H1 (cell line): Measurements from ENCODE around the gene TMEM129. TPM values are rescaled to one million over a fixed set of nuclear protein-coding genes. Genes with fewer than 3 reads are reported as not detected.

Source experiments
- CTCF ChIA-PET: fragments of 300-600 bp; sonication (Branson Sonifier 250); formaldehyde crosslinking; loops from one replicate; lab custom pipeline; 2021; ENCODE audit not compliant: partially characterized antibody; lab: Charles Lee
- POLR2A ChIA-PET: fragments of 300-600 bp; sonication (Branson Sonifier 250); formaldehyde crosslinking; loops from one replicate; lab custom pipeline; 2021; ENCODE audit warnings: inconsistent platforms; ENCODE audit not compliant: partially characterized antibody; lab: Charles Lee
- DNase-seq, 2 experiments: peaks; one replicate each; pipeline versions ENCODE4 v3.0.0 to v3.0.0-alpha.2; 2010 to 2022; ENCODE audit warnings: low spot score in 2 of 2, low read depth in 1 of 2, mixed read lengths in 1 of 2
- FAIRE-seq: peaks from 2 replicates; lab custom pipeline; 2011; peaks lifted over from hg19 to GRCh38; lab: Jason Lieb, UNC
- H2AFZ ChIP-seq: 2 replicates; pipeline ENCODE4 v1.8.1; 2012; ENCODE audit warnings: low read length, inconsistent platforms
- H2AK5ac ChIP-seq: 2 replicates; pipeline ENCODE4 v1.6.1; 2013; ENCODE audit warnings: low read depth, low read length
- H2BK120ac ChIP-seq: replicated peaks from 2 replicates; pipeline ENCODE3; 2013; ENCODE audit warnings: low read depth, low read length, inconsistent platforms
- H2BK12ac ChIP-seq: 2 replicates; pipeline ENCODE4 v1.6.1; 2013; ENCODE audit warnings: low read depth, low read length
- H2BK15ac ChIP-seq: 2 replicates; pipeline ENCODE4 v1.6.1; 2013; ENCODE audit warnings: low read length
- H2BK20ac ChIP-seq: 2 replicates; pipeline ENCODE4 v1.6.1; 2013; ENCODE audit warnings: low read length
- H2BK5ac ChIP-seq: 2 replicates; pipeline ENCODE4 v1.6.1; 2013; ENCODE audit warnings: low read depth, low read length
- H3K14ac ChIP-seq: 2 replicates; pipeline ENCODE4 v1.6.1; 2013; ENCODE audit warnings: inconsistent platforms; ENCODE audit not compliant: insufficient read length
- H3K18ac ChIP-seq: 2 replicates; pipeline ENCODE4 v1.6.1; 2013; ENCODE audit warnings: low read length; ENCODE audit errors: extremely low read depth
- H3K23ac ChIP-seq: 2 replicates; pipeline ENCODE4 v1.6.1; 2013; ENCODE audit warnings: inconsistent platforms; ENCODE audit not compliant: insufficient read length
- H3K23me2 ChIP-seq: 2 replicates; pipeline ENCODE4 v1.6.1; 2013; ENCODE audit warnings: low read depth, low read length
- H3K27ac ChIP-seq: 2 replicates; pipeline ENCODE4 v1.6.1; 2011; ENCODE audit warnings: low read depth, low read length, inconsistent platforms
- H3K27me3 ChIP-seq, 4 experiments: replicated peaks in 1 of 4; 1 replicate in 1 of 4; 2 replicates in 3 of 4; pipeline versions ENCODE4 v1.6.1 to v1.8.1; 2011 to 2013; ENCODE audit warnings: low read length in 3 of 4, mild to moderate bottlenecking in 3 of 4, inconsistent platforms in 2 of 4, mixed read lengths in 2 of 4, moderate library complexity in 1 of 4; ENCODE audit not compliant: control insufficient read depth in 3 of 4, insufficient read depth in 3 of 4; ENCODE audit errors: extremely low read depth in 1 of 4
- H3K36me3 ChIP-seq, 4 experiments: 2 replicates each; pipeline versions ENCODE4 v1.6.1 to v1.8.1; 2011 to 2013; ENCODE audit warnings: mild to moderate bottlenecking in 4 of 4, low read length in 3 of 4, moderate library complexity in 2 of 4, control low read depth in 1 of 4, inconsistent platforms in 1 of 4; ENCODE audit not compliant: insufficient read depth in 4 of 4, control insufficient read depth in 2 of 4
- H3K4ac ChIP-seq: replicated peaks from 2 replicates; pipeline ENCODE3; 2013; ENCODE audit warnings: low read length, low read depth, mixed read lengths, inconsistent platforms; ENCODE audit not compliant: insufficient read length
- H3K4me1 ChIP-seq, 4 experiments: replicated peaks in 1 of 4; 1 replicate in 1 of 4; 2 replicates in 3 of 4; pipeline versions ENCODE4 v1.6.1 to v1.8.1; 2011 to 2013; ENCODE audit warnings: low read length in 3 of 4, inconsistent platforms in 2 of 4, mixed read lengths in 1 of 4; ENCODE audit not compliant: insufficient read depth in 4 of 4, control insufficient read depth in 3 of 4
- H3K4me2 ChIP-seq, 2 experiments: 2 replicates each; pipeline versions ENCODE4 v1.6.1 to v1.8.1; 2011 to 2013; ENCODE audit warnings: low read depth in 2 of 2, low read length in 2 of 2, control low read depth in 1 of 2, inconsistent platforms in 1 of 2, mild to moderate bottlenecking in 1 of 2; ENCODE audit not compliant: insufficient read depth in 1 of 2
- H3K4me3 ChIP-seq, 4 experiments: fragments of 200-600, 300-600 bp in 1 of 4; sonication (generic), shearing (Covaris generic), sonication (Bioruptor Twin) in 1 of 4; 2 replicates each; pipeline versions ENCODE4 v1.5.1 to v1.8.1; 2011 to 2016; ENCODE audit warnings: low read length in 4 of 4, low read depth in 3 of 4, control low read depth in 2 of 4, inconsistent platforms in 2 of 4, mild to moderate bottlenecking in 2 of 4, mixed read lengths in 1 of 4, moderate library complexity in 1 of 4; ENCODE audit not compliant: insufficient read depth in 2 of 4; ENCODE audit errors: extremely low read depth in 1 of 4
- H3K56ac ChIP-seq: replicated peaks from 2 replicates; pipeline ENCODE3; 2013; ENCODE audit warnings: low read depth, mild to moderate bottlenecking, mixed read lengths, low read length, inconsistent platforms; ENCODE audit not compliant: insufficient read length
- H3K79me1 ChIP-seq: 2 replicates; pipeline ENCODE4 v1.6.1; 2013; ENCODE audit warnings: low read depth, low read length, control low read depth
- H3K79me2 ChIP-seq, 2 experiments: 2 replicates each; pipeline versions ENCODE4 v1.6.1 to v1.8.1; 2012 to 2013; ENCODE audit warnings: low read length in 2 of 2, mild to moderate bottlenecking in 2 of 2, inconsistent platforms in 1 of 2; ENCODE audit not compliant: insufficient read depth in 2 of 2, control insufficient read depth in 1 of 2
- H3K9ac ChIP-seq, 4 experiments: replicated peaks in 1 of 4; 1 replicate in 1 of 4; 2 replicates in 3 of 4; pipeline versions ENCODE4 v1.6.1 to v1.8.1; 2011 to 2013; ENCODE audit warnings: low read depth in 3 of 4, low read length in 3 of 4, control low read depth in 2 of 4, mild to moderate bottlenecking in 2 of 4, moderate library complexity in 2 of 4, inconsistent platforms in 1 of 4; ENCODE audit errors: extremely low read depth in 1 of 4
- H3K9me3 ChIP-seq, 2 experiments: 2 replicates each; pipeline versions ENCODE4 v1.6.1 to v1.8.1; 2012 to 2013; ENCODE audit warnings: mild to moderate bottlenecking in 2 of 2, moderate library complexity in 2 of 2, control low read depth in 1 of 2, inconsistent platforms in 1 of 2, low read depth in 1 of 2, low read length in 1 of 2, mixed read lengths in 1 of 2; ENCODE audit not compliant: insufficient read depth in 2 of 2
- H4K20me1 ChIP-seq, 2 experiments: replicated peaks in 1 of 2; 2 replicates each; pipeline versions ENCODE3 to v1.8.1; 2011 to 2013; ENCODE audit warnings: inconsistent platforms in 2 of 2, low read length in 2 of 2, mild to moderate bottlenecking in 1 of 2; ENCODE audit not compliant: insufficient read depth in 2 of 2, control insufficient read depth in 1 of 2
- H4K5ac ChIP-seq: 2 replicates; pipeline ENCODE4 v1.6.1; 2013; ENCODE audit warnings: low read length, low read depth, mixed read lengths, inconsistent platforms; ENCODE audit not compliant: insufficient read length
- H4K8ac ChIP-seq: 2 replicates; pipeline ENCODE4 v1.8.0; 2013; ENCODE audit warnings: mild to moderate bottlenecking, moderate library complexity, low read length, inconsistent platforms; ENCODE audit not compliant: insufficient read depth; ENCODE audit errors: extremely low read depth
- H4K91ac ChIP-seq: replicated peaks from 2 replicates; pipeline ENCODE3; 2013; ENCODE audit warnings: low read length, mixed read lengths, inconsistent platforms; ENCODE audit not compliant: insufficient read length
- POLR2A ChIP-seq, 2 experiments: IDR thresholded peaks; 1 replicate in 1 of 2; 2 replicates in 1 of 2; pipeline ENCODE4 v1.6.1; 2011; ENCODE audit warnings: low read depth in 2 of 2, low read length in 2 of 2, mild to moderate bottlenecking in 2 of 2; ENCODE audit errors: control extremely low read depth in 1 of 2
- RFX5 ChIP-seq: IDR thresholded peaks from 2 replicates; pipeline ENCODE4 v1.6.1; 2011; ENCODE audit warnings: low read depth, low read length, improper control_type of control experiment, borderline replicate concordance
- WGBS, 2 experiments: shearing (Covaris generic) in 1 of 2; methylation state at CpG; one replicate each; pipeline versions ENCODE4 v1.1.6 to v1.1.7; 2013 to 2015; ENCODE audit warnings: low lambda C conversion rate in 2 of 2, mixed read lengths in 2 of 2, inconsistent platforms in 1 of 2, low coverage in 1 of 2, missing lambda C conversion rate in 1 of 2; ENCODE audit not compliant: insufficient replicate concordance in 2 of 2, insufficient coverage in 1 of 2, insufficient read length in 1 of 2; ENCODE audit errors: extremely low coverage in 1 of 2, missing lambda C conversion rate in 1 of 2; 5-methylcytosine and 5-hydroxymethylcytosine counted together
- polyA plus RNA-seq, 7 experiments: library from polyadenylated mRNA; depleted of rRNA in 3 of 7; stranded (reverse) in 5 of 7; unstranded in 2 of 7; fragments of >200 nt in 5 of 7; fragments of 200-250 nt in 2 of 7; gene quantifications; 1 replicate in 5 of 7; 2 replicates in 1 of 7; 4 replicates in 1 of 7; pipeline versions ENCODE4 v1.2.1 to v1.2.3, GENCODE V29; 2011 to 2013; ENCODE audit warnings: missing spikeins in 2 of 7, mixed read lengths in 2 of 7
- total RNA-seq: library from RNA; stranded (reverse); fragmentation: NEBNext Ultra II Directional; extraction: Animal tissue kit (Norgen Biotek cat#: 25700); gene quantifications from 2 replicates; pipeline ENCODE4 v1.2.1, GENCODE V29; 2021

TMEM129 gene
- total and polyA plus RNA-seq, 2 of the 8 experiments (the other 6 are each of a cell fraction or from before 2014, with no cell fraction given) = 31.5 to 58.7 TPM

DNA sequence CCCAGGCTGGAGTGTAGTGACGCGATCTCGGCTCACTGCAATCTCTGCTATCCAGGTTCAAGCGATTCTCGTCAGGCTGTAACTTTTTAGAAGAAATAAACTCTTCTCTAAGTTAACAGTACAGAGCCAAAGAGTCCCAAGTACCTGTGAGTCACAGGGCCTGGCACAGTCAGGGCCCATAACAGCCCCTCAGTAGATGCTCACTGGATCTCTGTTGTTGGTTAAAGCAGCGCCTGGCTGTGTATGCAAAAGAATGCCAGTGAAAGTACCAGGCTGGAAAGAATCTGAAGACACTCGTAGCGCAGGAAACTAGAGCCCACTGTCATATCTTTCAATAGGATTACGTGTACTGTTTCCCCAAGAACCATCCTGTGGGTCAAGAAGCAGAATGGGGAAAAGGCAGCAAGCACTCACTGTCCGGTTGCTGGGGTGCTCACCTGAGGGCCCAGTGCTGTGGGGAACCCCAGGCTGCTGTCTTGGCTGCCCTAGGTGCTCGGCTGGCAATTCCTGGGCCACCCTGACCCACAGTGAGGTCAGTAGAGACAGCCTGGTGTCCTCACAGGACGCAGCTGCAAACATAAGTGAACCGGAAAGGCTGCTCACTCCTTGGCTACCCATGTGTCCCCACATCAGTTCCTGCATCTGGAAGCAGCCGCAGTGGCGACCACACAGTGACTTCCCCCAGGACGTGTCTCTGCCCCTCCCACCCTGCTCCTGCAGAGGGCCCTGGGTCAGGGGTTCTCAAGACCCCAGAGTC, 5.9 kb downstream of the TMEM129 start:
- peaks cover 0 to 19% (median 9%) of the 10 kb centered on the region in 4 experiments; a peak in 6 of 7 replicates for H3K4me1 ChIP-seq
- H4K5ac ChIP-seq = no peak overlapping the region
- no peak overlapping the region for H2AFZ ChIP-seq
- H3K4me2 ChIP-seq = no peak overlapping the region; a peak in 1 of 4 replicates
- no peak overlapping the region for H3K4ac ChIP-seq
- FAIRE-seq (no peak), DNase-seq (no peak)
- POLR2A ChIA-PET = interaction anchor here (0.8 to 7.9 kb wide), 4 partner anchors 7 to 26 kb away, joined by 3 to 100 read pairs (median 3); partner anchors contain the start of genes TACC3 and TMEM129
- no peak overlapping the region for H4K8ac ChIP-seq
- no peak overlapping the region for H2BK5ac ChIP-seq
- no peak overlapping the region for H2BK12ac ChIP-seq
- H4K91ac ChIP-seq = no peak overlapping the region
- H3K79me2 ChIP-seq = peaks cover 6 to 25% of the 10 kb centered on the region in 2 experiments
- H4K20me1 ChIP-seq = peaks cover 3 to 26% of the 10 kb centered on the region in 2 experiments
- no peaks in the 10 kb centered on the region for H3K27me3 ChIP-seq
- 87% methylated on average over 16 of the region's 16 CpGs; no CpG with 5 or more reads in 1 of the 2 experiments for WGBS, 2 experiments
- TF ChIP-seq RFX5 (no peak), POLR2A (IDR thresholded peaks at IDR 0.05; ENCODE audit: control extremely low read depth in 1 of 2, low read depth in 2 of 2, low read length in 2 of 2) (peak in 1 of 2 experiments; percentile 45; a peak in 1 of 3 replicates)
- no peak overlapping the region for H3K27ac ChIP-seq
- peaks cover 14% of the 10 kb centered on the region; the same call in 1 of the 2 replicates for H3K23me2 ChIP-seq
- no peak overlapping the region for H3K9ac ChIP-seq
- peaks cover 19% of the 10 kb centered on the region for H3K79me1 ChIP-seq
- H2BK15ac ChIP-seq = no peak overlapping the region
- H2AK5ac ChIP-seq = no peak overlapping the region
- H3K56ac ChIP-seq = no peak overlapping the region
- CTCF ChIA-PET = interaction anchor here (0.6 to 3.0 kb wide), 4 partner anchors 12 to 55 kb away, joined by 3 to 13 read pairs (median 8); no protein-coding TSS in a partner anchor
- H3K36me3 ChIP-seq = peaks cover 3 to 10% (median 5%) of the 10 kb centered on the region in 4 experiments; a peak in 7 of 8 replicates
- no peak overlapping the region for H2BK120ac ChIP-seq
- no peaks in the 10 kb centered on the region for H3K9me3 ChIP-seq
- no peak overlapping the region for H2BK20ac ChIP-seq
- no peak overlapping the region for H3K18ac ChIP-seq
- H3K14ac ChIP-seq = no peak overlapping the region
- H3K4me3 ChIP-seq = no peak overlapping the region
- H3K23ac ChIP-seq = no peak overlapping the region
